Activated naive CD4-positive, alpha-beta T cell treated with anti-CD3 and anti-CD28 coated beads for 36 hours (primary cell): Measurements from ENCODE around the gene SERPINB6. TPM values are rescaled to one million over a fixed set of nuclear protein-coding genes. Genes with fewer than 3 reads are reported as not detected.

Experiments used
- CTCF ChIA-PET: fragments of 350-600 bp; sonication (Branson Sonifier 250); formaldehyde crosslinking; loops from one replicate; lab custom pipeline; 2021; ENCODE audit warnings: antibody characterized with exemption; lab: Charles Lee
- DNase-seq: peaks from one replicate; pipeline ENCODE4 v3.0.0-alpha.2; 2020
- H3K27ac Mint-ChIP-seq: one replicate; pipeline ENCODE4 v1.8.0; 2021; ENCODE audit warnings: mild to moderate bottlenecking, mixed read lengths
- H3K27me3 Mint-ChIP-seq: one replicate; pipeline ENCODE4 v1.8.0; 2021; ENCODE audit warnings: low read depth, mixed read lengths
- H3K36me3 Mint-ChIP-seq: one replicate; pipeline ENCODE4 v1.8.0; 2021; ENCODE audit warnings: low read depth, mixed read lengths
- H3K4me1 Mint-ChIP-seq: one replicate; pipeline ENCODE4 v1.8.0; 2021; ENCODE audit warnings: low read depth, mixed read lengths
- H3K4me3 Mint-ChIP-seq: one replicate; pipeline ENCODE4 v1.8.0; 2021; ENCODE audit warnings: mild to moderate bottlenecking, moderate library complexity, mixed read lengths
- H3K9me3 Mint-ChIP-seq: one replicate; pipeline ENCODE4 v1.8.0; 2021; ENCODE audit warnings: mixed read lengths
- intact Hi-C: fragments of 100-400 bp; cut with micrococcal nuclease; formaldehyde crosslinking; loops from one replicate; pipeline ENCODE4 v1.15.1; 2023
- total RNA-seq, 2 experiments: library from RNA; stranded (reverse); gene quantifications; one replicate each; pipeline ENCODE4 v1.2.3, GENCODE V29; 2021

Gene SERPINB6
- total RNA-seq = 10 to 100 TPM; 31.2 to 31.4 TPM

- peaks cover 36% of the 10 kb centered on the region for H3K4me1 Mint-ChIP-seq
- no peaks in the 10 kb centered on the region for H3K36me3 Mint-ChIP-seq
- H3K4me3 Mint-ChIP-seq = peak within 1 kb of the TSS; percentile 82
- peaks cover 4% of the 10 kb centered on the region for H3K27me3 Mint-ChIP-seq
- intact Hi-C loops = loop anchor here (1.0 kb wide), 2 partner anchors 18 to 31 kb away; no protein-coding TSS in a partner anchor
- H3K9me3 Mint-ChIP-seq = no peaks in the 10 kb centered on the region
- peak; percentile 39 for DNase-seq
- H3K27ac Mint-ChIP-seq = peak within 1 kb of the TSS; percentile 84
- CTCF ChIA-PET = interaction anchor here (0.9 kb wide), 1 partner anchor 14 kb away, joined by 4 read pairs; no protein-coding TSS in a partner anchor
Observed at GRCh38 chr6:2971420-2972218, at the start of gene SERPINB6. TSS of gene SERPINB6 (minus strand) at chr6:2971567. CDS start at chr6:2959332, 12,235 bp downstream.

- H3K36me3 Mint-ChIP-seq = peaks cover 21% of the 10 kb centered on the region
- intact Hi-C loops = no loop called here
- DNase-seq = no peak
- H3K4me1 Mint-ChIP-seq = peaks cover 29% of the 10 kb centered on the region
- H3K27me3 Mint-ChIP-seq = no peaks in the 10 kb centered on the region
- H3K9me3 Mint-ChIP-seq = no peaks in the 10 kb centered on the region
- CTCF ChIA-PET = interaction anchor here (1.4 kb wide), 1 partner anchor 20 kb away, joined by 3 read pairs; the partner anchor contains the start of gene NQO2
- no peak overlapping the region for H3K4me3 Mint-ChIP-seq
- H3K27ac Mint-ChIP-seq = no peak overlapping the region
Observed at GRCh38 chr6:3019749-3020320, 48.5 kb upstream of the SERPINB6 start.

- no peaks in the 10 kb centered on the region for H3K27me3 Mint-ChIP-seq
Observed at GRCh38 chr6:3019065-3019464, 47.7 kb upstream of the SERPINB6 start.

GRCh38 chr6:3017304-3017703, 45.9 kb upstream of the SERPINB6 start:
- CTCF ChIA-PET = interaction anchor here (1.2 kb wide), 1 partner anchor 16 kb away, joined by 3 read pairs; no protein-coding TSS in a partner anchor
- Mint-ChIP-seq H3K27ac (no peak overlapping the region), H3K27me3 (no peaks in the 10 kb centered on the region), H3K9me3 (peaks cover 1% of the 10 kb centered on the region), H3K4me1 (peaks cover 10% of the 10 kb centered on the region), H3K4me3 (no peak overlapping the region), H3K36me3 (peaks cover 27% of the 10 kb centered on the region)
- intact Hi-C loops = no loop called here
- no peak for DNase-seq

More at GRCh38 chr6:3019065-3019464, 47.7 kb upstream of the SERPINB6 start:
- intact Hi-C loops = no loop called here
- no peak for DNase-seq
- H3K27ac Mint-ChIP-seq = no peak overlapping the region
- no peak overlapping the region for H3K4me3 Mint-ChIP-seq
- peaks cover 24% of the 10 kb centered on the region for H3K4me1 Mint-ChIP-seq
- peaks cover 24% of the 10 kb centered on the region for H3K36me3 Mint-ChIP-seq
- no peaks in the 10 kb centered on the region for H3K9me3 Mint-ChIP-seq
- CTCF ChIA-PET = interaction anchor here (0.6 to 1.0 kb wide), 3 partner anchors 21 to 357 kb away, joined by 3 to 6 read pairs (median 3); no protein-coding TSS in a partner anchor

GRCh38 chr6:3016473-3017280, 45.3 kb upstream of the SERPINB6 start:
- H3K9me3 Mint-ChIP-seq = peaks cover 8% of the 10 kb centered on the region
- intact Hi-C loops = no loop called here
- H3K36me3 Mint-ChIP-seq = peaks cover 33% of the 10 kb centered on the region
- no peak overlapping the region for H3K27ac Mint-ChIP-seq
- H3K4me3 Mint-ChIP-seq = no peak overlapping the region
- peaks cover 10% of the 10 kb centered on the region for H3K4me1 Mint-ChIP-seq
- DNase-seq = no peak
- no peaks in the 10 kb centered on the region for H3K27me3 Mint-ChIP-seq
- CTCF ChIA-PET = interaction anchor here (1.1 to 1.2 kb wide), 2 partner anchors 10 to 15 kb away, joined by 3 read pairs; no protein-coding TSS in a partner anchor

GRCh38 chr6:3015144-3015543, 43.8 kb upstream of the SERPINB6 start:
- Mint-ChIP-seq H3K9me3 (peaks cover 22% of the 10 kb centered on the region), H3K27me3 (no peaks in the 10 kb centered on the region), H3K27ac (no peak overlapping the region), H3K4me1 (peaks cover 4% of the 10 kb centered on the region), H3K4me3 (no peak overlapping the region), H3K36me3 (peaks cover 42% of the 10 kb centered on the region)
- no peak for DNase-seq
- intact Hi-C loops = no loop called here
- CTCF ChIA-PET = no interaction called here

- H3K36me3 Mint-ChIP-seq = peaks cover 43% of the 10 kb centered on the region
- H3K27me3 Mint-ChIP-seq = no peaks in the 10 kb centered on the region
- peaks cover 22% of the 10 kb centered on the region for H3K9me3 Mint-ChIP-seq
- H3K4me1 Mint-ChIP-seq = no peaks in the 10 kb centered on the region
- intact Hi-C loops = no loop called here
- no peak for DNase-seq
- no peak overlapping the region for H3K27ac Mint-ChIP-seq
- no peak overlapping the region for H3K4me3 Mint-ChIP-seq
- CTCF ChIA-PET = no interaction called here
Observed at GRCh38 chr6:3014675-3015066, 43.3 kb upstream of the SERPINB6 start.

GRCh38 chr6:3013901-3014674, 42.7 kb upstream of the SERPINB6 start:
- peaks cover 49% of the 10 kb centered on the region for H3K36me3 Mint-ChIP-seq
- intact Hi-C loops = no loop called here
- H3K9me3 Mint-ChIP-seq = peaks cover 22% of the 10 kb centered on the region
- H3K4me1 Mint-ChIP-seq = no peaks in the 10 kb centered on the region
- CTCF ChIA-PET = no interaction called here
- DNase-seq = no peak
- no peaks in the 10 kb centered on the region for H3K27me3 Mint-ChIP-seq
- H3K27ac Mint-ChIP-seq = no peak overlapping the region
- no peak overlapping the region for H3K4me3 Mint-ChIP-seq

GRCh38 chr6:3013486-3013885, 42.1 kb upstream of the SERPINB6 start:
- intact Hi-C loops = no loop called here
- Mint-ChIP-seq H3K4me3 (no peak overlapping the region), H3K4me1 (no peaks in the 10 kb centered on the region), H3K27ac (no peak overlapping the region), H3K9me3 (peaks cover 22% of the 10 kb centered on the region), H3K36me3 (peaks cover 52% of the 10 kb centered on the region), H3K27me3 (no peaks in the 10 kb centered on the region)
- CTCF ChIA-PET = no interaction called here
- DNase-seq = no peak

- peaks cover 22% of the 10 kb centered on the region for H3K9me3 Mint-ChIP-seq
- CTCF ChIA-PET = no interaction called here
- no peaks in the 10 kb centered on the region for H3K4me1 Mint-ChIP-seq
- no peaks in the 10 kb centered on the region for H3K27me3 Mint-ChIP-seq
- no peak overlapping the region for H3K4me3 Mint-ChIP-seq
- H3K36me3 Mint-ChIP-seq = peaks cover 63% of the 10 kb centered on the region
- intact Hi-C loops = no loop called here
- DNase-seq = no peak
- no peak overlapping the region for H3K27ac Mint-ChIP-seq
Observed at GRCh38 chr6:3011592-3011991, 40.2 kb upstream of the SERPINB6 start.

- Mint-ChIP-seq H3K36me3 (peaks cover 67% of the 10 kb centered on the region), H3K4me1 (no peaks in the 10 kb centered on the region), H3K27ac (no peak overlapping the region), H3K4me3 (no peak overlapping the region), H3K27me3 (no peaks in the 10 kb centered on the region), H3K9me3 (peaks cover 22% of the 10 kb centered on the region)
- intact Hi-C loops = no loop called here
- CTCF ChIA-PET = no interaction called here
- DNase-seq = no peak
Observed at GRCh38 chr6:3011158-3011557, 39.8 kb upstream of the SERPINB6 start.
